Right ventricle myocardium inferior (tissue), 1 donor: ENCODE results near the gene OAS3. TPM values are rescaled to one million over a fixed set of nuclear protein-coding genes. Genes with fewer than 3 reads are reported as not detected.
"Not testable (repeated sequence)": the region's sequence is repeated elsewhere in the genome, so short reads cannot be mapped to it uniquely, and the experiment has no call there.

Source experiments
- ATAC-seq: fragments of 200-7000 bp; cut with Tn5 transposase; one replicate; pipeline ENCODE4 v1.9.1; 2020; ENCODE audit warnings: mild to moderate bottlenecking, moderate library complexity
- DNase-seq: peaks from one replicate; pipeline ENCODE4 v3.0.0; 2021; ENCODE audit errors: missing footprints
- intact Hi-C: fragments of 100-400 bp; cut with DNase I; formaldehyde crosslinking; loops from one replicate; pipeline ENCODE4 v1.11.0; 2022
- total RNA-seq: library from RNA; stranded (reverse); fragmentation: NEBNext Ultra II Directional; extraction: Animal tissue kit (Norgen Biotek cat#: 25700); gene quantifications from one replicate; pipeline ENCODE4 v1.2.1, GENCODE V29; 2021
- donor health status: DM: no; HTN: yes; CAD: no; lungs with severe emphysema.

Gene OAS3
- total RNA-seq, 1 donor from 2014 or later: 5.7 TPM

- intact Hi-C loops: no loop called here
- DNase-seq (no peak), ATAC-seq (no peak)
Measured at GRCh38 chr12:112919121-112919520, 19.2 kb upstream of the OAS3 start.

- intact Hi-C loops: no loop called here
- ATAC-seq (no peak), DNase-seq (no peak)
Measured at GRCh38 chr12:112924986-112925385, 13.3 kb upstream of the OAS3 start.

GRCh38 chr12:112926416-112927033, 11.7 kb upstream of the OAS3 start:
- intact Hi-C loops, ATAC-seq, DNase-seq: not testable (repeated sequence)

- intact Hi-C loops: no loop called here
- no peak for ATAC-seq
- DNase-seq: no peak
Measured at GRCh38 chr12:112927475-112927874, 10.8 kb upstream of the OAS3 start.

- no peak for ATAC-seq
- intact Hi-C loops: no loop called here
- no peak for DNase-seq
Measured at GRCh38 chr12:112927925-112928324, 10.3 kb upstream of the OAS3 start.

- intact Hi-C loops: no loop called here
- DNase-seq (no peak), ATAC-seq (no peak)
Measured at GRCh38 chr12:112928978-112929377, 9.3 kb upstream of the OAS3 start.

GRCh38 chr12:112929715-112930114, 8.6 kb upstream of the OAS3 start:
- no peak for ATAC-seq
- no peak for DNase-seq
- intact Hi-C loops: no loop called here

- intact Hi-C loops: no loop called here
- ATAC-seq (no peak), DNase-seq (no peak)
Measured at GRCh38 chr12:112930350-112930749, 7.9 kb upstream of the OAS3 start.

- intact Hi-C loops: no loop called here
- ATAC-seq (no peak), DNase-seq (no peak)
Measured at GRCh38 chr12:112932485-112933128, 5.7 kb upstream of the OAS3 start.

- no peak for ATAC-seq
- intact Hi-C loops: no loop called here
- DNase-seq: no peak
Measured at GRCh38 chr12:112933129-112933505, 5.2 kb upstream of the OAS3 start.

- DNase-seq (no peak), ATAC-seq (no peak)
- intact Hi-C loops: loop anchor here (5.0 kb wide), 2 partner anchors 34 to 41 kb away; partner anchors contain the start of gene OAS2
Measured at GRCh38 chr12:112936264-112936663, 2.0 kb upstream of the OAS3 start.

- DNase-seq: no peak
- intact Hi-C loops: loop anchor here (5.0 kb wide), 2 partner anchors 35 to 40 kb away; partner anchors contain the start of gene OAS2
- no peak for ATAC-seq
Measured at GRCh38 chr12:112936927-112937326, 1.3 kb upstream of the OAS3 start.

- DNase-seq (no peak), ATAC-seq (no peak)
- intact Hi-C loops: loop anchor here (5.0 kb wide), 2 partner anchors 36 to 39 kb away; partner anchors contain the start of gene OAS2
Measured at GRCh38 chr12:112938751-112939150, 477 bp downstream of the OAS3 start.

GRCh38 chr12:112939761-112940381, 1.6 kb downstream of the OAS3 start:
- ATAC-seq: no peak
- DNase-seq: no peak
- intact Hi-C loops: loop anchor here (5.0 kb wide), 2 partner anchors 37 to 38 kb away; partner anchors contain the start of gene OAS2

- intact Hi-C loops: no loop called here
- no peak for ATAC-seq
- DNase-seq: no peak
Measured at GRCh38 chr12:112941528-112942335, 3.5 kb downstream of the OAS3 start.

- DNase-seq (no peak), ATAC-seq (no peak)
- intact Hi-C loops: no loop called here
Measured at GRCh38 chr12:112942572-112942971, 4.3 kb downstream of the OAS3 start.

GRCh38 chr12:112944024-112944690, 5.9 kb downstream of the OAS3 start:
- ATAC-seq: no peak
- intact Hi-C loops: no loop called here
- DNase-seq: no peak

GRCh38 chr12:112945515-112945914, 7.2 kb downstream of the OAS3 start:
- intact Hi-C loops: no loop called here
- no peak for ATAC-seq

More at GRCh38 chr12:112945515-112945914, 7.2 kb downstream of the OAS3 start:
- no peak for DNase-seq
